DOHH2 (cell line): Measurements from ENCODE around the gene PAPPA.

Source experiments
- H3F3A ChIP-seq: fragments of 200-600 bp; sonication (generic), shearing (Covaris generic); 2 replicates; pipeline ENCODE4 v1.6.0; 2016; ENCODE audit warnings: antibody characterized with exemption, mild to moderate bottlenecking; ENCODE audit not compliant: control insufficient read depth, insufficient read depth
- H3K27ac ChIP-seq: fragments of 200-600 bp; sonication (generic); 2 replicates; pipeline ENCODE4 v1.5.1; 2014; ENCODE audit warnings: low read depth, mild to moderate bottlenecking, low read length, moderate library complexity
- H3K27me3 ChIP-seq: fragments of 200-600 bp; sonication (generic); 2 replicates; pipeline ENCODE4 v1.6.1; 2014; ENCODE audit warnings: mild to moderate bottlenecking, low read length, mixed read lengths; ENCODE audit not compliant: control insufficient read depth
- H3K36me3 ChIP-seq: fragments of 200-600 bp; sonication (generic); 2 replicates; pipeline ENCODE4 v1.6.1; 2014; ENCODE audit warnings: mild to moderate bottlenecking, low read length, moderate library complexity, mixed read lengths; ENCODE audit not compliant: control insufficient read depth
- H3K4me1 ChIP-seq: fragments of 200-600 bp; sonication (generic); 2 replicates; pipeline ENCODE4 v1.6.1; 2014; ENCODE audit warnings: mild to moderate bottlenecking, low read length, mixed read lengths; ENCODE audit not compliant: control insufficient read depth
- H3K4me2 ChIP-seq: fragments of 200-600 bp; sonication (generic); 2 replicates; pipeline ENCODE4 v1.6.0; 2014; ENCODE audit warnings: mild to moderate bottlenecking, low read length, moderate library complexity
- H3K4me3 ChIP-seq: fragments of 200-600 bp; sonication (generic); 2 replicates; pipeline ENCODE4 v1.5.1; 2014; ENCODE audit warnings: mild to moderate bottlenecking, low read length, mixed read lengths
- H3K79me2 ChIP-seq: fragments of 200-600 bp; sonication (generic); 2 replicates; pipeline ENCODE4 v1.6.1; 2014; ENCODE audit warnings: mild to moderate bottlenecking, low read length, mixed read lengths; ENCODE audit not compliant: control insufficient read depth
- H3K9me2 ChIP-seq: fragments of 200-600 bp; sonication (generic); replicated peaks from 2 replicates; pipeline ENCODE4 v1.6.1; 2014; ENCODE audit warnings: mild to moderate bottlenecking, low read length, mixed read lengths; ENCODE audit not compliant: control insufficient read depth
- H3K9me3 ChIP-seq: fragments of 200-600 bp; sonication (generic); 2 replicates; pipeline ENCODE4 v1.6.1; 2014; ENCODE audit warnings: antibody characterized with exemption, low read length, mixed read lengths; ENCODE audit not compliant: control insufficient read depth, insufficient read depth
- H4K20me1 ChIP-seq: fragments of 200-600 bp; sonication (generic); 2 replicates; pipeline ENCODE4 v1.6.0; 2014; ENCODE audit warnings: low read depth, mild to moderate bottlenecking, antibody characterized with exemption, low read length, moderate library complexity; ENCODE audit not compliant: control insufficient read depth, insufficient read depth
- EZH2phosphoT487 ChIP-seq: fragments of 200-600 bp; sonication (generic); IDR thresholded peaks from 2 replicates; pipeline ENCODE4 v1.6.1; 2017; ENCODE audit warnings: borderline replicate concordance, mild to moderate bottlenecking, antibody characterized with exemption, low read length, moderate library complexity, mixed read lengths
- TF ChIP-seq, protein P1 (sequence below): fragments of 200-600 bp; sonication (generic); IDR thresholded peaks from one replicate; pipeline ENCODE4 v1.5.1; 2014; ENCODE audit warnings: antibody characterized with exemption, mild to moderate bottlenecking, low read depth, low read length; ENCODE audit not compliant: poor library complexity, severe bottlenecking

The PAPPA gene

DNA sequence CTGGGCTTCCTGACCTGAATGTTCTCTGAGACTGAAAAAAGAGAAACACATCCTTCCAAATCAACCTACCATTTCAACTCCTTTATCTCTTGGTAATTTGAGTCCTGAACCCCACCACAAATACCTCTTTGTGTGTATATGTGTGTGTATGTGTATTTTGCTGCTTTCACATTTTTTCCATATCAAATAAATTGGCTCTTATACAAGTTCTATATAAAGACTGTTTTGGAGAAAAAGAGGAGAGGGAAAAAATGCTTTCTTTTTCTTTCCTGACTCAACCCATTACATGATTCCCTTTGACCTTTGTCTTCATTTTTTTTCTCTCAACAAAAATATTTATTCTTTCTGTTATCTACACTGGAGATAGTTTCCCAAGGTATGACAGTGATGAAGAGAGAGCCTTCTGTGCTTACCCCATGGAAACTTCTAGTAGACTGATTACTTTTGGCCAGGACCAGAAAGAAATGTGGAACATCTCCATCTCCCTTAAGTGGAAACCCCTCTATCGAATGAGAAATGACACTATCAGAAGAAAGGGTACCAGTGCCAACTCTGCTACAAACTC, 85.3 kb downstream of the PAPPA start:
- no peaks in the 10 kb centered on the region for H3K36me3 ChIP-seq
- no peaks in the 10 kb centered on the region for H4K20me1 ChIP-seq
- H3K4me3 ChIP-seq, result no peak overlapping the region
- no peaks in the 10 kb centered on the region for H3K4me1 ChIP-seq
- no peaks in the 10 kb centered on the region for H3K79me2 ChIP-seq
- no peaks in the 10 kb centered on the region for H3K9me2 ChIP-seq
- TF ChIP-seq EZH2phosphoT487, result no peak
- TF ChIP-seq, protein P1, sequence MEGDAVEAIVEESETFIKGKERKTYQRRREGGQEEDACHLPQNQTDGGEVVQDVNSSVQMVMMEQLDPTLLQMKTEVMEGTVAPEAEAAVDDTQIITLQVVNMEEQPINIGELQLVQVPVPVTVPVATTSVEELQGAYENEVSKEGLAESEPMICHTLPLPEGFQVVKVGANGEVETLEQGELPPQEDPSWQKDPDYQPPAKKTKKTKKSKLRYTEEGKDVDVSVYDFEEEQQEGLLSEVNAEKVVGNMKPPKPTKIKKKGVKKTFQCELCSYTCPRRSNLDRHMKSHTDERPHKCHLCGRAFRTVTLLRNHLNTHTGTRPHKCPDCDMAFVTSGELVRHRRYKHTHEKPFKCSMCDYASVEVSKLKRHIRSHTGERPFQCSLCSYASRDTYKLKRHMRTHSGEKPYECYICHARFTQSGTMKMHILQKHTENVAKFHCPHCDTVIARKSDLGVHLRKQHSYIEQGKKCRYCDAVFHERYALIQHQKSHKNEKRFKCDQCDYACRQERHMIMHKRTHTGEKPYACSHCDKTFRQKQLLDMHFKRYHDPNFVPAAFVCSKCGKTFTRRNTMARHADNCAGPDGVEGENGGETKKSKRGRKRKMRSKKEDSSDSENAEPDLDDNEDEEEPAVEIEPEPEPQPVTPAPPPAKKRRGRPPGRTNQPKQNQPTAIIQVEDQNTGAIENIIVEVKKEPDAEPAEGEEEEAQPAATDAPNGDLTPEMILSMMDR, result no peak
- H3K27me3 ChIP-seq, result peaks cover 4% of the 10 kb centered on the region; the same call in 1 of the 2 replicates
- H3K27ac ChIP-seq, result no peak overlapping the region
- no peaks in the 10 kb centered on the region for H3F3A ChIP-seq
- no peak overlapping the region for H3K4me2 ChIP-seq
- no peaks in the 10 kb centered on the region for H3K9me3 ChIP-seq

DNA sequence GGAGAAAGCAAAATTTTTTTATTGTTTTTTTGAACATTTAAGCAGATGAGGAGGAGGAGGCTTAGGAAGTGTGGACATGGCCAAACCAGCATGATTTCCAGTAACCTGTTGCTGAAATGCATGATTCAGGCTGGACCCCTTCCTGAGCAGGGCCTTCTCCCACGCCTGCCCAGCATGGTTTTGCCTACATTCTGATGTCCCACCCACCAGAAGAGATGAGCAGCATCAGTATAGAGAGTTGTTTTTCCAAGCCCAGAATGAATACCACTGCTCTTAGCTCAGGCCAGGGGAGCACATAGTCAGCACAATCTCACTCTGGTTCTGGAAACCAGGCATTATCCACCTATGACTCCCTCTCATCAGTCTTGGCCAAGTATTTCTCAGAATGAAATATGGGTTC, 90.1 kb downstream of the PAPPA start:
- H3K79me2 ChIP-seq, result no peaks in the 10 kb centered on the region
- H4K20me1 ChIP-seq, result no peaks in the 10 kb centered on the region
- H3K36me3 ChIP-seq, result no peaks in the 10 kb centered on the region
- no peaks in the 10 kb centered on the region for H3K27me3 ChIP-seq
- no peak overlapping the region for H3K27ac ChIP-seq
- TF ChIP-seq, protein P1, result no peak
- no peak for TF ChIP-seq EZH2phosphoT487
- H3K4me2 ChIP-seq, result no peak overlapping the region
- H3F3A ChIP-seq, result no peaks in the 10 kb centered on the region
- H3K4me1 ChIP-seq, result no peaks in the 10 kb centered on the region
- H3K9me3 ChIP-seq, result no peaks in the 10 kb centered on the region
- H3K4me3 ChIP-seq, result no peak overlapping the region
- no peaks in the 10 kb centered on the region for H3K9me2 ChIP-seq

DNA sequence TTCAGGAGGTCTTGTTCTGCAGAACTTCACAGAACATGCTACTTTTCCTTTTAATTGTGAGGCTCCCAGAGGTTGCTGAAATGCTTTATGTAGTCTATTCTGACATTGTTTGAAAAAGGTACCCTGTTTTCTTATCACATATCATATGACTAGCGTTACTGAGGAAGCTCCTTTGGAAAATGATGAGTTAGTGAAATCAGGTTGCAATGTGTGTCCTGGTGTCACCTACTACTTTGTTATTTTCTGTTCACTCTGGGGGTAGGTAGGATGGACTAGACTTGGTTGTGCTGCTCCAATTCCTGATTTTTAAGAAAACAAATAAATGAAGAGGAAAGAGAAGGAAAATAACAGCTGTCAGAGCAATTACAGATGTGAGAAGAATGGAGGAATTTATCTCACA, 93.7 kb downstream of the PAPPA start:
- H3K27ac ChIP-seq, result no peak overlapping the region
- no peaks in the 10 kb centered on the region for H3K9me2 ChIP-seq
- no peaks in the 10 kb centered on the region for H3K27me3 ChIP-seq
- H3K4me2 ChIP-seq, result no peak overlapping the region
- no peaks in the 10 kb centered on the region for H3K79me2 ChIP-seq
- H3K4me3 ChIP-seq, result no peak overlapping the region
- TF ChIP-seq, protein P1, result no peak
- TF ChIP-seq EZH2phosphoT487, result no peak
- H3K9me3 ChIP-seq, result no peaks in the 10 kb centered on the region
- H3K4me1 ChIP-seq, result no peaks in the 10 kb centered on the region
- H4K20me1 ChIP-seq, result no peaks in the 10 kb centered on the region
- H3F3A ChIP-seq, result no peaks in the 10 kb centered on the region
- no peaks in the 10 kb centered on the region for H3K36me3 ChIP-seq
